ENCODE measurements around the gene APOA4. TPM values are rescaled to one million over a fixed set of nuclear protein-coding genes. Genes with fewer than 3 reads are reported as not detected.

APOA4 gene
- polyA plus RNA-seq, 2 of the 4 experiments (the other 2 are of a cell fraction): not detected

- no peak overlapping the region for H3K4me2 ChIP-seq
- no peaks in the 10 kb centered on the region for H3K9me3 ChIP-seq
- no peak overlapping the region for H3K4me3 ChIP-seq
- CTCF ChIA-PET: interaction anchor here (0.7 to 8.8 kb wide), 5 partner anchors 31 to 431 kb away, joined by 3 to 114 read pairs (median 6); no protein-coding TSS in a partner anchor
- FAIRE-seq (no peak), DNase-seq (ENCODE audit: low read depth in 1 of 2, low spot score in 1 of 2) (no peak), ATAC-seq (no peak)
- 86% methylated on average over 2 of the region's 2 CpGs for WGBS (ENCODE audit: missing lambda C conversion rate)
- POLR2A ChIA-PET: no interaction called here
- no peak overlapping the region for H3K27ac ChIP-seq
- 0 out of 3 replicates have a peak, but pooled peaks cover 3% of the 10 kb centered on the region for H3K4me1 ChIP-seq
- no peak for TF ChIP-seq JUN (IDR thresholded peaks at IDR 0.05)
- no peak for TF ChIP-seq KDM5A (IDR thresholded peaks at IDR 0.05)
- TF ChIP-seq ZNF302 (CRISPR knock-in tag; IDR thresholded peaks at IDR 0.05): no peak
- no peak for TF ChIP-seq MAFK (IDR thresholded peaks at IDR 0.05; ENCODE audit: partially characterized antibody)
- no peak for TF ChIP-seq ZFP36 (IDR thresholded peaks at IDR 0.05; ENCODE audit: borderline replicate concordance, partially characterized antibody)
- no peak for TF ChIP-seq EP300 (IDR thresholded peaks at IDR 0.05)
- TF ChIP-seq RAD21 (conservative IDR thresholded peaks at IDR 0.05 in 1 of 2, IDR thresholded peaks at IDR 0.05 in 1 of 2): no peak
- TF ChIP-seq ATOH8 (CRISPR knock-in tag; IDR thresholded peaks at IDR 0.05; ENCODE audit: low read depth): no peak
- no peak for TF ChIP-seq RARB (CRISPR knock-in tag; IDR thresholded peaks at IDR 0.05)
- no peak for TF ChIP-seq BCL3 (IDR thresholded peaks at IDR 0.05)
- TF ChIP-seq JUNB (IDR thresholded peaks at IDR 0.05): no peak
- no peak for TF ChIP-seq ESRRA (IDR thresholded peaks at IDR 0.05; ENCODE audit: borderline replicate concordance, low read length)
- no peak for TF ChIP-seq CHD4 (IDR thresholded peaks at IDR 0.05; ENCODE audit: borderline replicate concordance)
- TF ChIP-seq MAZ (IDR thresholded peaks at IDR 0.05; ENCODE audit: borderline replicate concordance, low read depth, low read length): no peak
- no peak for TF ChIP-seq HOXA7 (CRISPR knock-in tag; IDR thresholded peaks at IDR 0.05)
- TF ChIP-seq USF2 (IDR thresholded peaks at IDR 0.05): no peak
- TF ChIP-seq POLR2A (IDR thresholded peaks at IDR 0.05; ENCODE audit: low read length): no peak
- TF ChIP-seq NPAS2 (CRISPR knock-in tag; IDR thresholded peaks at IDR 0.05; ENCODE audit: borderline replicate concordance): no peak
- no peak for TF ChIP-seq EHMT2 (IDR thresholded peaks at IDR 0.05; ENCODE audit: low read depth)
- no peak for TF ChIP-seq CBX2 (IDR thresholded peaks at IDR 0.05; ENCODE audit: borderline replicate concordance, low read depth)
These were observed 28.3 kb downstream of the APOA4 start for GRCh38 chr11:116794851-116795250.

GRCh38 chr11:116793772-116794097 lies 29.4 kb downstream of the APOA4 start:
- Histone ChIP-seq H3K4me1 (0 out of 3 replicates have a peak, but pooled peaks cover 3% of the 10 kb centered on the region), H3K4me2 (no peak overlapping the region), H3K9me3 (no peaks in the 10 kb centered on the region), H3K27ac (no peak overlapping the region), H3K4me3 (no peak overlapping the region)
- DNase-seq (ENCODE audit: low read depth in 1 of 2, low spot score in 1 of 2): peak in 1 of 2 experiments; percentile 23
- TF ChIP-seq FOSB (CRISPR knock-in tag; IDR thresholded peaks at IDR 0.05) (no peak), USF2 (IDR thresholded peaks at IDR 0.05) (0 out of 2 replicates have a peak, but pooled peaks have one; percentile 32), CTCF (IDR thresholded peaks at IDR 0.05) (no peak)
- 100% methylated on average over 1 of the region's 1 CpG for WGBS (ENCODE audit: missing lambda C conversion rate)
- POLR2A ChIA-PET: no interaction called here
- no peak for FAIRE-seq
- CTCF ChIA-PET: interaction anchor here (0.7 to 8.8 kb wide), 7 partner anchors 15 to 433 kb away, joined by 3 to 114 read pairs (median 4); partner anchors contain the start of gene APOA1
- ATAC-seq: no peak
